GM23338 (cell line): ENCODE results near the gene CNTN5. TPM values are rescaled to one million over a fixed set of nuclear protein-coding genes. Genes with fewer than 3 reads are reported as not detected.

Experiments
- ATAC-seq: fragments of 200-7000 bp; cut with Tn5 transposase; 3 replicates; pipeline ENCODE4 v1.9.1; 2020
- DNase-seq: peaks from one replicate; pipeline ENCODE4 v3.0.0-alpha.2; 2015; ENCODE audit warnings: low spot score
- H2AFZ ChIP-seq: fragments of 200-600 bp; sonication (generic); 2 replicates; pipeline ENCODE4 v1.8.0; 2016; ENCODE audit warnings: antibody characterized with exemption, mild to moderate bottlenecking, moderate library complexity
- H3F3A ChIP-seq: fragments of 200-600 bp; sonication (generic); replicated peaks from 2 replicates; pipeline ENCODE4 v1.8.0; 2017; ENCODE audit warnings: antibody characterized with exemption, mixed run types, low read depth
- H3K27ac ChIP-seq: fragments of 200-600 bp; sonication (generic); 2 replicates; pipeline ENCODE4 v1.6.1; 2016; ENCODE audit warnings: low read depth
- H3K27me3 ChIP-seq: fragments of 200-600 bp; sonication (generic); 2 replicates; pipeline ENCODE4 v1.8.0; 2016; ENCODE audit warnings: mild to moderate bottlenecking, mixed run types, moderate library complexity; ENCODE audit not compliant: insufficient read depth
- H3K36me3 ChIP-seq: fragments of 200-600 bp; sonication (generic); 2 replicates; pipeline ENCODE4 v1.8.0; 2016; ENCODE audit warnings: mild to moderate bottlenecking; ENCODE audit not compliant: insufficient read depth
- H3K4me1 ChIP-seq: fragments of 200-600 bp; sonication (generic); 2 replicates; pipeline ENCODE4 v1.8.0; 2016; ENCODE audit warnings: mild to moderate bottlenecking, moderate library complexity; ENCODE audit not compliant: insufficient read depth
- H3K4me2 ChIP-seq: fragments of 200-600 bp; sonication (generic); 2 replicates; pipeline ENCODE4 v1.7.1; 2017; ENCODE audit warnings: mixed run types
- H3K4me3 ChIP-seq: fragments of 200-600 bp; sonication (generic); 2 replicates; pipeline ENCODE4 v1.6.1; 2016; ENCODE audit warnings: mixed run types
- H3K79me2 ChIP-seq: fragments of 200-600 bp; sonication (generic); replicated peaks from 2 replicates; pipeline ENCODE4 v1.8.0; 2017; ENCODE audit warnings: mild to moderate bottlenecking; ENCODE audit not compliant: insufficient read depth
- H3K9me2 ChIP-seq: fragments of 200-600 bp; sonication (generic); 2 replicates; pipeline ENCODE4 v1.8.0; 2017; ENCODE audit not compliant: insufficient read depth
- H4K20me1 ChIP-seq: fragments of 200-600 bp; sonication (generic); replicated peaks from 2 replicates; pipeline ENCODE4 v1.8.0; 2017; ENCODE audit warnings: mild to moderate bottlenecking; ENCODE audit not compliant: insufficient read depth
- H3K27ac Mint-ChIP-seq: 2 replicates; pipeline ENCODE4 v1.8.0; 2020; ENCODE audit warnings: inconsistent platforms, mild to moderate bottlenecking, moderate library complexity, mixed read lengths
- H3K27me3 Mint-ChIP-seq: 3 replicates; pipeline ENCODE4 v1.8.0; 2022; ENCODE audit warnings: low read depth, mild to moderate bottlenecking, moderate library complexity, mixed read lengths, inconsistent platforms; ENCODE audit not compliant: insufficient read depth, poor library complexity
- H3K36me3 Mint-ChIP-seq: 3 replicates; pipeline ENCODE4 v1.8.0; 2021; ENCODE audit warnings: low read depth, mild to moderate bottlenecking, inconsistent platforms, moderate library complexity, mixed read lengths
- H3K4me1 Mint-ChIP-seq: 3 replicates; pipeline ENCODE4 v1.8.0; 2020; ENCODE audit warnings: mild to moderate bottlenecking, inconsistent platforms, mixed read lengths
- H3K4me3 Mint-ChIP-seq: 3 replicates; pipeline ENCODE4 v1.8.0; 2021; ENCODE audit warnings: moderate library complexity, mild to moderate bottlenecking, inconsistent platforms, mixed read lengths
- H3K9me3 Mint-ChIP-seq: 3 replicates; pipeline ENCODE4 v1.8.0; 2020; ENCODE audit warnings: moderate library complexity, mild to moderate bottlenecking, inconsistent platforms, mixed read lengths
- CREB1 ChIP-seq: fragments of 250-450 bp; sonication (Bioruptor Pico); IDR thresholded peaks from 2 replicates; pipeline ENCODE4 v1.5.0; 2020; ENCODE audit warnings: low read depth, mild to moderate bottlenecking, moderate library complexity
- CTCF ChIP-seq, 2 experiments: fragments of 200-600 bp in 1 of 2; sonication (generic) in 1 of 2; conservative IDR thresholded peaks; 2 replicates each; pipeline versions ENCODE4 v1.5.1 to v1.6.1; 2016 to 2017; ENCODE audit warnings: antibody characterized with exemption in 2 of 2, low read depth in 2 of 2, mild to moderate bottlenecking in 2 of 2, moderate library complexity in 1 of 2
- ETS1 ChIP-seq: IDR thresholded peaks from 2 replicates; pipeline ENCODE4 v1.6.1; 2016; ENCODE audit warnings: antibody characterized with exemption
- EZH2 ChIP-seq: fragments of 200-600 bp; sonication (generic); IDR thresholded peaks from one replicate; pipeline ENCODE4 v1.8.0; 2017; ENCODE audit warnings: antibody characterized with exemption, mild to moderate bottlenecking, low read depth; ENCODE audit not compliant: unreplicated experiment
- EZH2phosphoT487 ChIP-seq: fragments of 200-600 bp; sonication (generic); IDR thresholded peaks from one replicate; pipeline ENCODE4 v1.8.1; 2018; ENCODE audit warnings: antibody characterized with exemption; ENCODE audit not compliant: unreplicated experiment
- JUNB ChIP-seq: IDR thresholded peaks from one replicate; pipeline ENCODE4 v1.6.1; 2016; ENCODE audit warnings: antibody characterized with exemption; ENCODE audit not compliant: unreplicated experiment
- NANOG ChIP-seq: IDR thresholded peaks from 2 replicates; pipeline ENCODE4 v1.6.1; 2016; ENCODE audit warnings: antibody characterized with exemption, borderline replicate concordance
- POLR2AphosphoS5 ChIP-seq: IDR thresholded peaks from 2 replicates; pipeline ENCODE4 v1.6.1; 2016; ENCODE audit warnings: antibody characterized with exemption, low read depth
- REST ChIP-seq: IDR thresholded peaks from one replicate; pipeline ENCODE4 v1.6.1; 2018; ENCODE audit warnings: antibody characterized with exemption; ENCODE audit not compliant: unreplicated experiment
- STAT1 ChIP-seq: IDR thresholded peaks from one replicate; pipeline ENCODE4 v1.6.1; 2016; ENCODE audit warnings: antibody characterized with exemption; ENCODE audit not compliant: unreplicated experiment
- ZNF114 ChIP-seq: fragments of 250-450 bp; sonication (Bioruptor Pico); IDR thresholded peaks from 2 replicates; pipeline ENCODE4 v1.5.0; 2020; ENCODE audit warnings: mild to moderate bottlenecking, moderate library complexity
- ZNF331 ChIP-seq: fragments of 250-450 bp; sonication (Bioruptor Pico); IDR thresholded peaks from 2 replicates; pipeline ENCODE4 v1.5.0; 2020; ENCODE audit warnings: low read depth, mild to moderate bottlenecking, moderate library complexity
- ZNF462 ChIP-seq: fragments of 250-450 bp; sonication (Bioruptor Pico); IDR thresholded peaks from 2 replicates; pipeline ENCODE4 v1.5.0; 2020; ENCODE audit warnings: mild to moderate bottlenecking, moderate library complexity
- polyA plus RNA-seq: library from polyadenylated mRNA; unstranded; fragments of >200 nt; fragmentation: Nextera tagmentation; extraction: Ambion mirVana; gene quantifications from 2 replicates; pipeline ENCODE4 v1.2.1, GENCODE V29; 2016
- total RNA-seq: library from RNA; depleted of rRNA; stranded (reverse); fragments of >200 nt; shearing (Covaris generic); gene quantifications from 2 replicates; pipeline ENCODE4 v1.2.3, GENCODE V29; 2014

Gene CNTN5
- total and polyA plus RNA-seq, 2 experiments from 2014 or later: not detected

GRCh38 chr11:99567334-99567956 is 546.7 kb downstream of the CNTN5 start:
- no peaks in the 10 kb centered on the region for H4K20me1 ChIP-seq
- H3K4me3 ChIP-seq: no peak overlapping the region
- no peaks in the 10 kb centered on the region for H3K79me2 ChIP-seq
- Mint-ChIP-seq H3K4me1 (peaks cover 6% of the 10 kb centered on the region; the same call in 2 of the 3 replicates), H3K9me3 (no peaks in the 10 kb centered on the region), H3K36me3 (no peaks in the 10 kb centered on the region), H3K27me3 (no peaks in the 10 kb centered on the region), H3K4me3 (no peak overlapping the region), H3K27ac (no peak overlapping the region)
- H2AFZ ChIP-seq: no peak overlapping the region
- H3K27me3 ChIP-seq: no peaks in the 10 kb centered on the region
- no peak for DNase-seq
- H3K9me2 ChIP-seq: peaks cover 3% of the 10 kb centered on the region; the same call in 1 of the 2 replicates
- H3F3A ChIP-seq: no peaks in the 10 kb centered on the region
- H3K4me2 ChIP-seq: no peak overlapping the region
- H3K4me1 ChIP-seq: no peaks in the 10 kb centered on the region
- H3K36me3 ChIP-seq: no peaks in the 10 kb centered on the region
- no peak for ATAC-seq
- no peak overlapping the region for H3K27ac ChIP-seq
- TF ChIP-seq ZNF331 (CRISPR knock-in tag) (no peak), ZNF114 (CRISPR knock-in tag) (no peak), JUNB (no peak), POLR2AphosphoS5 (no peak), CTCF (conservative IDR thresholded peaks at IDR 0.05; ENCODE audit: low read depth in 2 of 2) (no peak), ETS1 (no peak), STAT1 (no peak), NANOG (no peak), EZH2phosphoT487 (no peak), ZNF462 (CRISPR knock-in tag) (no peak), EZH2 (no peak), REST (no peak), CREB1 (CRISPR knock-in tag) (no peak)
